Gastroesophageal sphincter (tissue), 3 donors: ENCODE measurements around the gene RPS6KB2.
"Not testable (repeated sequence)": the region's sequence is repeated elsewhere in the genome, so short reads cannot be mapped to it uniquely, and the experiment has no call there.

Experiments used
- CTCF ChIP-seq, 4 experiments: fragments of 200-600 bp in 2 of 4; fragments of 450-650 bp in 2 of 4; sonication (generic) in 1 of 4; IDR thresholded peaks; one replicate each; pipeline ENCODE4 v1.5.1; 2017 to 2019; ENCODE audit warnings: antibody characterized with exemption in 4 of 4, mild to moderate bottlenecking in 2 of 4, moderate library complexity in 2 of 4
- EP300 ChIP-seq: sonication (generic); formaldehyde crosslinking; IDR thresholded peaks from one replicate; pipeline ENCODE4 v1.6.1; 2017; ENCODE audit warnings: antibody characterized with exemption, mild to moderate bottlenecking
- POLR2A ChIP-seq, 2 donors: fragments of 450-650 bp; IDR thresholded peaks; one replicate each; pipeline ENCODE4 v1.6.1; 2017; ENCODE audit warnings: antibody characterized with exemption in 2 of 2, mild to moderate bottlenecking in 2 of 2, moderate library complexity in 1 of 2

DNA sequence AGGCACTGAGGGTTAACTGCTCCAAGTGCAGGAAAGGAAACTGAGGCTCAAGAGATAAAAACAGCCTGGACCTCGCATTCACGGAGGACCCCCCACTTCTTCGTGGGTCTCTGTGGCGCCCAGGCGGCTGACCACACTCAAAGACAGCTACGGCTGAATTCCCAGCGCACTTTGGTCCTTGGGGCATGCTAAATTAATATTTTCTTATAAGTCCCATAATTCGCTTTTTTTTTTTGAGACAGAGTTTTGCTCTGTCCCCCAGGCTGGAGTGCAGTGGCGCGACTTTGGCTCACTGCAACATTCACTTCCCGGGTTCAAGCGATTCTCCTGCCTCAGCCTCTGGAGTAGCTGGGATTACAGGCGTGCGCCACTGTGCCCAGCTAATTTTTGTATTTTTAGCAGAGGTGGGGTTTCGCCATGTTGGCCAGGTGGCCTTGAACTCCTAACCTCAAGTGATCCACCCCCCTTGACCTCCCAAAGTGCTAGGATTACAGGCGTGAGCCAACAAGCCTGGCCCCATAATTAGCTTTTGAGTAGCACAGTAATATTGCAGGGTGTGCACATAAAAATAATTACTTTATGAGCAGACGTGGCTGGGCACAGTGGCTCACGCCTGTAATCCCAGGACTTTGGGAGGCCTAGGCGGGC is 26.0 kb upstream of the RPS6KB2 start:
- not testable (repeated sequence) for TF ChIP-seq CTCF (IDR thresholded peaks at IDR 0.05); POLR2A (IDR thresholded peaks at IDR 0.05); EP300
